CD4-positive, alpha-beta T cell treated with Interleukin-6 at 100 ng/mL for 8 hours (primary cell): ENCODE measurements around the gene IGSF3.

Source experiments
- DNase-seq: peaks from one replicate; pipeline ENCODE4 v3.0.0-alpha.2; 2020; ENCODE audit warnings: mixed read lengths, low spot score

IGSF3 gene

GRCh38 chr1:116667575-116668105 lies at the start of gene IGSF3:
Gene IGSF3, minus strand, starts transcription at chr1:116667733. Its CDS starts 1,407 bp downstream, at chr1:116666326.
- peak; percentile 28 for DNase-seq

- DNase-seq: no peak
These were observed 49.8 kb upstream of the IGSF3 start for GRCh38 chr1:116717318-116717717.

GRCh38 chr1:116716391-116716790 lies 48.9 kb upstream of the IGSF3 start:
- no peak for DNase-seq

GRCh38 chr1:116713474-116713873 lies 45.9 kb upstream of the IGSF3 start:
- no peak for DNase-seq

- no peak for DNase-seq
These were observed 45.0 kb upstream of the IGSF3 start for GRCh38 chr1:116712510-116712909.

- DNase-seq: no peak
These were observed 43.8 kb upstream of the IGSF3 start for GRCh38 chr1:116711263-116711840.

GRCh38 chr1:116710420-116711262 lies 43.1 kb upstream of the IGSF3 start:
- no peak for DNase-seq

GRCh38 chr1:116709666-116710167 lies 42.2 kb upstream of the IGSF3 start:
- DNase-seq: no peak

- DNase-seq: no peak
These were observed 40.8 kb upstream of the IGSF3 start for GRCh38 chr1:116708255-116708900.

- no peak for DNase-seq
These were observed 39.3 kb upstream of the IGSF3 start for GRCh38 chr1:116706841-116707240.

- DNase-seq: no peak
These were observed 38.6 kb upstream of the IGSF3 start for GRCh38 chr1:116706123-116706522.

GRCh38 chr1:116704278-116704677 lies 36.7 kb upstream of the IGSF3 start:
- no peak for DNase-seq

- DNase-seq: no peak
These were observed 32.1 kb upstream of the IGSF3 start for GRCh38 chr1:116699605-116700004.

GRCh38 chr1:116698244-116698595 lies 30.7 kb upstream of the IGSF3 start:
- DNase-seq: no peak

GRCh38 chr1:116697548-116698243 lies 30.2 kb upstream of the IGSF3 start:
- DNase-seq: no peak

- no peak for DNase-seq
These were observed 27.0 kb upstream of the IGSF3 start for GRCh38 chr1:116694524-116694923.

GRCh38 chr1:116693759-116694480 lies 26.4 kb upstream of the IGSF3 start:
- DNase-seq: no peak

- no peak for DNase-seq
These were observed 25.3 kb upstream of the IGSF3 start for GRCh38 chr1:116692879-116693278.

GRCh38 chr1:116690849-116691406 lies 23.4 kb upstream of the IGSF3 start:
- no peak for DNase-seq

- no peak for DNase-seq
These were observed 22.9 kb upstream of the IGSF3 start for GRCh38 chr1:116690396-116690848.
